Stimulated activated memory B cell treated with anti-CD40 and anti-IgM and Interleukin-4, amounts not matched to agents 10 μg/mL and 1 μg/mL and 100 μg/mL, for 72 hours (primary cell): ENCODE measurements around the gene PRRX2.
"Not testable (repeated sequence)": the region's sequence is repeated elsewhere in the genome, so short reads cannot be mapped to it uniquely, and the experiment has no call there.

ENCODE experiments used
- ATAC-seq: fragments of 150-1000 bp; cut with Tn5 transposase; 2 replicates; pipeline ENCODE4 v1.10.0; 2021
- H3K27ac Mint-ChIP-seq: one replicate; pipeline ENCODE4 v1.8.0; 2022; ENCODE audit warnings: mild to moderate bottlenecking, mixed read lengths
- H3K27me3 Mint-ChIP-seq: one replicate; pipeline ENCODE4 v1.8.0; 2022; ENCODE audit warnings: mixed read lengths
- H3K36me3 Mint-ChIP-seq: one replicate; pipeline ENCODE4 v1.8.0; 2022; ENCODE audit warnings: mixed read lengths
- H3K4me1 Mint-ChIP-seq: one replicate; pipeline ENCODE4 v1.8.0; 2022; ENCODE audit warnings: mixed read lengths
- H3K4me3 Mint-ChIP-seq: one replicate; pipeline ENCODE4 v1.8.0; 2022; ENCODE audit warnings: mild to moderate bottlenecking, moderate library complexity, mixed read lengths
- H3K9me3 Mint-ChIP-seq: one replicate; pipeline ENCODE4 v1.8.0; 2022; ENCODE audit warnings: mixed read lengths

The PRRX2 gene

DNA sequence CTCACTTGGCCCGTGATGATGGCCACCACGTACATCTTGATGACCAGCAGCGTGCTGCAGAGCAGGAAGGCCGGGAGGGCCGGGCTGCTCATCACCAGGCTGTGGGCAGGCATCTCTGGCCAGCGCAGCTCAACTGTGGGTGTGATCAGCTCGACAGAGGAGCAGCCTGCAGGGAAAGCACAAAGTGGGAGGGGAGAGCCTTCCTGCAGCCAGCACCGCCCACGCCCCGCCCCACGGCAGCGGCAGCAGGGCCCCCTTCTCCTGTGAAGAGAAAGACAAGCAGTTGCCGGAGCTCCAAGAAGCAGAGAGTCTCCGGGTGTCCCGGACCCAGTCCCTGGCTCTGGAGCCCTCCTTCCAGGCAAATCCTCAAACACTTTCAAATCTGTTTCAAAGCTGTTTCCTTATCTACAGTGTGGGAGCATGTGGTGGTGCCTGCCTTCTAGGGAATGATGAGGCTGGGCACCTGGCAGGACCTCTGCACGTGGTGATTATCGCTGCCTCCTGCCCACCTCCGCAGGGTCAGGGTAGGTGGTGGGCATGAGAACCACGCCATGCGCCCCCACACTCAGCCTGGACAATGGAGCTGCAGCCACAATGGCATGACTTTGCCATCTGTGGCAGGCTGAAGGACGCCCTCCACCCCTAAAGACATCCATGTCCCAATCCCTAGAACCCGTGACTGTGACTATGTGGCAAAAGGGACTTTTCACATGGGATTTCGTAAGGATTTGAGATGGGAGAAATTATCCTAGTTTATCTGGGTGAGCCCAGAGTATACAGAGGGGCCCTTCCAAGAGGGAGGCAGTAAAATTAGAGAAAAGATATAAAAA is 87.7 kb downstream of the PRRX2 start, which contains the start of gene PTGES:
Gene PTGES (minus strand): TSS at position 143 of the 830 bp plus-strand sequence. CDS start 30 bp downstream, at position 113.
- Mint-ChIP-seq H3K4me3 (no peak within 1 kb of the TSS), H3K4me1 (peaks cover 21% of the 10 kb centered on the region), H3K27me3 (peaks cover 48% of the 10 kb centered on the region), H3K27ac (no peak within 1 kb of the TSS), H3K9me3 (no peaks in the 10 kb centered on the region), H3K36me3 (no peaks in the 10 kb centered on the region)
- ATAC-seq: peak; percentile 47

DNA sequence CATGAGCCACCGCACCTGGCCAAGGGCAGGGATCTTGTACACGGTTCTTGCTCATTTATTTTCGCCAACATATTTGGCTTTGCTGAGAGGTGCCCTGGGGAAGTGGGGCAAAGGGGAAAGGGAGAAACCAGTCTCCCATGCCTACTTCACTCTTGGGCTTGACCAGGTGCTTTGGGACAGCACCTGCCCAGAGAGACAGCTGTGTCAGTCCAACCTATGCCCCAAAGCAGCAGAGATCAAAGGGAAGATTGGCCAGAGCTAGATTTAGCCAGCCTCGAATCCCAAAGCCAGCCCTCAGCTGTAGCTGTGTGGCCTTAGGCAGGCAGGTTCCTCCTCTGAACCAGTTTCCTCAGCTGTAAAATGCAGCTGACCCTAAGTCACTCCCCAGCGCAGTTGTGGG is 89.7 kb downstream of the PRRX2 start:
- Mint-ChIP-seq H3K4me3 (no peak overlapping the region), H3K36me3 (no peaks in the 10 kb centered on the region), H3K9me3 (no peaks in the 10 kb centered on the region), H3K4me1 (peaks cover 23% of the 10 kb centered on the region), H3K27me3 (peaks cover 65% of the 10 kb centered on the region), H3K27ac (no peak overlapping the region)
- no peak for ATAC-seq

DNA sequence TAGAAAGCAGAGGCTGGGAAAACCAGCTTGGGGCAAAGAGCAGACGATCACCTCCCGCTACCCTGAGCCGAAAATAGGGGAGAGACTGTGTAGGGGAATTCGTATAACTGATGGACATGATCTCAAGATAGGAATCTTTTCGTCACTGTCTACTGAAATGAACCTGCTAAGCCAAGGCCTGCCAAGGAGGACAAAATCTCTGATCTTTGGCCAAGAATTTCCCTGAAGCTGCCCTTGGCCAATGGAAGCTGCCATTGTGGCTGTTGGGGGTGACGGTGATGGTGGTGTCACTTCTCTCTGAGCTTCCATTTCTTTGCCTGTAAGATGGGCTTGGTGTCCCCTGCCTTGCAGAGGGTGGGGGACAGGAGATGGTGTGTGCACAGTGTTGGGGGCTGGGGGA is 90.7 kb downstream of the PRRX2 start:
- ATAC-seq: no peak
- H3K27me3 Mint-ChIP-seq: peaks cover 71% of the 10 kb centered on the region
- no peak overlapping the region for H3K4me3 Mint-ChIP-seq
- H3K36me3 Mint-ChIP-seq: no peaks in the 10 kb centered on the region
- H3K27ac Mint-ChIP-seq: no peak overlapping the region
- no peaks in the 10 kb centered on the region for H3K9me3 Mint-ChIP-seq
- peaks cover 23% of the 10 kb centered on the region for H3K4me1 Mint-ChIP-seq

DNA sequence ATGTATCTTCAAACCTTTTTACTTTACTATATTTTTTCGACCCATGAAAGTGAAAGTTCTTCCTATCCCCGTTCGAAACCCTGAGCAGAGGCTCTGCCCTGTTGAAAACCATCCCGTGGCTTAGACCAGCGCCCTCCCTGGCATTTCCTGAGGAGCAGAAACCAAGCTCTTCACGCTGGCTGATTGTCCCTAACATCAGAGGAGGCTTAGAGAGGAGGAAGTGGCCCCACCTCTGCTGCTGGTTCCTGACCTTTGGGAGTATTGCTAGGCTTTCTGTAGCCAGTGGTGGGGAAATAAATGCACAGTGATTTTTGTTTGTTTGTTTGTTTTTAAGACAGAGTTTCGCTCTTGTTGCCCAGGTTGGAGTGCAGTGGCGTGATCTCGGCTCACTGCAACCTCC is 91.6 kb downstream of the PRRX2 start:
- Mint-ChIP-seq H3K36me3 (no peaks in the 10 kb centered on the region), H3K4me3 (peak overlapping the region; percentile 50), H3K4me1 (peaks cover 23% of the 10 kb centered on the region), H3K27me3 (peaks cover 77% of the 10 kb centered on the region), H3K9me3 (no peaks in the 10 kb centered on the region), H3K27ac (peak overlapping the region; percentile 2)
- ATAC-seq: peak; percentile 67

DNA sequence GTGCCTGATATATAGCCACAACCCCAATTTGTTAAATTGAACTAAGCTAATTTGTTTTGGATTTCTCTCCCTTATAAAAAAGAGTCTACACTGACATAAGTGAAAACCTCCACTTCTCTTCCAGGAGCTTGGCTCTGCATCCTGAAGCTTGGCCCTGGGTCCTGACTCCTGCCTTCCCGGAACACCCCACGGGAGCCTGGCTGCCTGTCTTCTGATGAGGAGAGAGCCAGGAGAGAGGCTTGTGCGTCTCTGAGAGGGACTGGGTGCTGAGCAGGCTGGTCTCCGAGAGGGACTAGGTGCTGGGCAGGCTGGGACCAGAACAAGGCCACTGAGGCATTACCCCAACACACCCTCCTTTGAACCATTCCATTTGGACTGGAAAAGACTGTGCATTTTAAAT is 93.9 kb downstream of the PRRX2 start:
- peaks cover 13% of the 10 kb centered on the region for H3K4me1 Mint-ChIP-seq

DNA sequence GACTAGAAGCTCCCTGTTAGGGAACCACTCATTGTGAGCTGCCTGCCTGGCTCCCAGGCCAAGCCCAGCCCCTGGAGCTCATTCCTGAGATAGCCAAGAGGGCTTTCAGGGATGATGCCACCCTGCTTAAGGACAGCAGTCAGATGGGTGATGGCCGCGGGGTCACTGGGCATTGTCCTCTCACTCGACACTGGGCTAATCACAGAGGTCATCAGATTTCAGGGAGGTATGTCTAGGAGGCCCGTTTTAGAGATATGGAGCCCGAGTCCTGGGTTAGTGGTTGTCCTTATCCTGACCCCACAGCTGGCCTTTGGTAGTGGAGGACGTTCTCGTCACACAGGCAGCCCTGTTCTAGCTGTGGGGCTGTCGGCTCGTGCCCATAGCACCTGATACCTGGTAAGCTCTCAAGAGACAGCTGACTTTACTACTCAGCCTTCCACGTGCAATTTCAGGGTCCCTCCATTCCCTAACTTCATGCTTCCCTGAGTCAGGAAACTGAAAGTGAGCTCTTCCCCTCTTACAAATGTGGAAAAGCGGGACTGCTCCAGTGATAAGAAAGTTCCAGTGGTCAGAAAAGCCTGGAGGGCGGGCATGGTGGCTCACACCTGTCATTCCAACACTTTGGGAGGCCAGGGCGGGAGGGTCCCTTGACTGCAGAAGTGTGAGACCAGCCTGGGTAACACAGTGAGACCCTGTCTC is 94.5 kb downstream of the PRRX2 start:
- no peaks in the 10 kb centered on the region for H3K36me3 Mint-ChIP-seq
- peaks cover 13% of the 10 kb centered on the region for H3K4me1 Mint-ChIP-seq
- no peak overlapping the region for H3K27ac Mint-ChIP-seq
- no peak overlapping the region for H3K4me3 Mint-ChIP-seq
- no peak for ATAC-seq
- H3K27me3 Mint-ChIP-seq: peaks cover 55% of the 10 kb centered on the region
- H3K9me3 Mint-ChIP-seq: no peaks in the 10 kb centered on the region

More for the DNA sequence above, 93.9 kb downstream of the PRRX2 start:
- no peaks in the 10 kb centered on the region for H3K36me3 Mint-ChIP-seq
- no peaks in the 10 kb centered on the region for H3K9me3 Mint-ChIP-seq
- no peak overlapping the region for H3K4me3 Mint-ChIP-seq
- peaks cover 60% of the 10 kb centered on the region for H3K27me3 Mint-ChIP-seq
- no peak overlapping the region for H3K27ac Mint-ChIP-seq
- no peak for ATAC-seq

DNA sequence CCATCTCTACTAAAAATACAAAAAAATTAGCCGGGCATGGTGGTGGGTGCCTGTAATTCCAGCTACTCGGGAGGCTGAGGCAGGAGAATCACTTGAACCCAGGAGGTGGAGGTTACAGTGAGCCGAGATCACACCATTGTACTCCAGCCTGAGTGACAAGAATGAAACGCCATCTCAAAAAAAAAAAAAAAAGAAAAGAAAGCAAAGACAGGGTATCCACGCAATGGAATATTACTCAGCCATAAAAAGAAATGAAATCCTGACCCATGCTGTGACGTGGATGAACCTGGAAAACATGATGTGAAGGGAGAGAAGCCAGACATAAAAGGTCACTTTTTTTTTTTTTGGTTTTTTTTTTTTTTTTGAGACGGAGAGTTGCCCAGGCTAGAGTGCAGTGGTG is 95.3 kb downstream of the PRRX2 start:
- not testable (repeated sequence) for H3K4me3 Mint-ChIP-seq, ATAC-seq, H3K36me3 Mint-ChIP-seq, H3K9me3 Mint-ChIP-seq, H3K27ac Mint-ChIP-seq
- Mint-ChIP-seq H3K27me3 (peaks cover 46% of the 10 kb centered on the region), H3K4me1 (peaks cover 13% of the 10 kb centered on the region)

DNA sequence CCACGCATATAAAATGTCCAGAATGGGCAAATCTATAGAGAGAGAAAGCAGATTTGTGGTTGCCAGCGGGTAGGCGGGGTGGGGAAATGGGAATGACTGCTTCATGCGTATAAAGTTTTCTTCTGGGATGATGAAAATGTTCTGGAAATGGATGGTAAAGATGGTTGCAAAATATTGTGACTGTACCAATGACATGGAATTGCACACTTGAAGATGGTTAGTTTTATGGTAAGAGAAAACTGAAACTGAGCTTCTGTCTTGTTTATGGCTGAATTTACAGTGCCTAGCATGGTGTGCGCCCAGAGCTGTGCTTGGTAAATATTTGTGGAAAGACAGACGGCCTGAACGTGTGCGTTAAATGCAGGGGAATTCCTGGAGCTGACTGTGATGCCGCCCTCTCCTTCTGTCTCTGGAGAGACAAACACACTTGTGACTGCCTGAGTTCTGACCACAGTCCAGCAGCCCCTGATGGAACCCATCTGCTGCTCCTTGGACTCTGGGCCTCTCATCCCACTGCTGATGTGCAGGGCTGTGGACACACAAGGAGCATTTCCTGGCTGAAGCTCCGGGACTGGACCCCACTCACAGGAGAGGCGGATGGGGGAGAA is 96.0 kb downstream of the PRRX2 start:
- Mint-ChIP-seq H3K27me3 (peaks cover 42% of the 10 kb centered on the region), H3K4me1 (peaks cover 13% of the 10 kb centered on the region), H3K9me3 (no peaks in the 10 kb centered on the region), H3K4me3 (no peak overlapping the region), H3K27ac (no peak overlapping the region), H3K36me3 (no peaks in the 10 kb centered on the region)
- ATAC-seq: no peak

DNA sequence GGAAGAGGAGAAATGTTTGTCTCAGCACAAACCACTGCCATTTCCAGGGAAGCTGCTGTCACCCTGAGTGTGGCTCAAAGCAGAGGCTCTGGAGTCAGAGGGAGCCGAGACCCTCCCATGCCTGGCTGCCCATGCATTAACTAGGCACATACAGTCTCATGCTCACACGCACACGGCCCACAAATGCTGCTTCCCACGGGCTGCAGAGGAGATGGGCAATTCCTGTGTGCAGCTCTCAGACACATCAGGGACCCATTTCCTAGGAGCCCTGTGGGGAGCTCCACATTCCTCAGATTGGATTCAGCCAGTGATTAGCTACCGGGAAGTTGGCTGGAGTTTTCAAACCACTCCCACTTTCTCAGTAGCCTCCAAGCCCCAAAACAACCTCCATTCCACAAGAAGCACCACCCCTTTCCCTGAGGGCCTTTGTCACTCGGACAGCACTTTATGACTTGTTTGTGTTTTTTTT is 96.5 kb downstream of the PRRX2 start:
- H3K4me3 Mint-ChIP-seq: no peak overlapping the region
- H3K27ac Mint-ChIP-seq: no peak overlapping the region
- ATAC-seq: no peak

DNA sequence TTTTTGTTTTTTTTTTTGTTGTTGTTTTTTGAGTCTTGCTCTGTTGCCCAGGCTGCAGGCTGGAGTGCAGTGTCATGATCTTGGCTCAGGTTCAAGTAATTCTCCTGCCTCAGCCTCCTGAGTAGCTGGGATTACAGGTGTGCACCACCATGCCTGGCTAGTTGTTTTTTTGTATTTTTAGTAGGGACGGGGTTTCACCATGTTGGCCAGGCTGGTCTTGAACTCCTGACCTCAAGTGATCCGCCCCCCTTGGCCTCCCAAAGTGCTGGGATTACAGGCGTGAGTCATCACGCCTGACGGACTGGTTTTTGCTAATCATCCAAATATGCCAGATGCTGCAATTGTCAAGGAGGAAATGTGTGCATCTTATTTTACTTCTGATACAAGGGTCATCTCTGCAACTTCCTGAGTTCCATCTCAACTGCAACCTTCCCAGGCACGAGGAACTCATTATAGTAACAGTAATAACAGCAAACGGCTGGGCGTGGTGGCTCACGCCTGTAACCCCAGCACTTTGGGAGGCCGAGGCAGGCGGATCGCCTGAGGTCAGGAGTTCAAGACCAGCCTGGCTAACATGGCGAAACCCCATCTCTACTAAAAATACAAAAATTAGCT is 97.0 kb downstream of the PRRX2 start:
- not testable (repeated sequence) for H3K27ac Mint-ChIP-seq, H3K9me3 Mint-ChIP-seq, ATAC-seq, H3K4me3 Mint-ChIP-seq, H3K4me1 Mint-ChIP-seq, H3K36me3 Mint-ChIP-seq
- H3K27me3 Mint-ChIP-seq: peaks cover 44% of the 10 kb centered on the region

More for the DNA sequence above, 96.5 kb downstream of the PRRX2 start:
- H3K27me3 Mint-ChIP-seq: peaks cover 42% of the 10 kb centered on the region
- H3K9me3 Mint-ChIP-seq: no peaks in the 10 kb centered on the region
- H3K4me1 Mint-ChIP-seq: peaks cover 10% of the 10 kb centered on the region
- H3K36me3 Mint-ChIP-seq: no peaks in the 10 kb centered on the region

DNA sequence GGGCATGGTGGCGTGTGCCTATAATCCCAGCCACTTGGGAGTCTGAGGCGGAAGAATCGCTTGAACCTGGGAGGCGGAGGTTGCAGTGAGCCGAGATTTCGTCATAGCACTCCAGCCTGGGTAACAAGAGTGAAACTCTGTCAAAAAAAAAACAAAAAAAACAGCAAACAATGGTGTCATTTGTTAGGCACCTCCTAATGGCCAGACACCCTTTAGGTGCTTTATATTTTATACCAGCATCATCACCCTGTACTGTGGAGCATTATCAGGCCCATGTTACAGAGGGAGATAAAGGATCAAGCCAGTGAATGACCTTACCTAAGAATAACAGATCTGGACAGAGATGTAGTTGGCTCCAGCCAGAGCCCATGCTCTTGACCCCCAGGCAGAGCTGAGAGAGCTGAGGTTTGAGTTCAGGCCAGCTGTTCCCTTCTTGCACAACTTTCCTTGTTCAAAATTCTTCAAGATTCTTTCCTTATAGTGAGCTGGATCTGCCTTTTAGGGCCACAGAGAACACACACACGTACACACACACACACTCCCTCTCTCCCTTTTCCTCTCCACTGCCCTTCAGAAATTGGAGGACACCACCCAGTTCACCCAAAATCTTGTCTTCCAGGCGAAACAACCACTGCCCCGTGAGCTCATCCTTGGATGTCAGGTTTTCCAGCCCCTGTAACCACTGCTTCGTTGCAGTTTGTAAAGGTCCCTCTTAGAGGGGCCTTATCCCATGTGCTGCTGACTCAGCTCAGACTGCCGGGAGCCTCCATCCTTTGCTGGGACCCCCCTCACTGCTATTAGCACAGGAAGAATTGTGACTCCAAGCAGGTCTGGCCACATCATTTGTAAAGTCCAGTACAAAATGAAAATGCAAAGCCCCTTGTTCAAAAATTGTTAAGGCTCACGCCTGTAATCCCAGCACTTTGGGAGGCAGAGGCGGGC is 97.8 kb downstream of the PRRX2 start:
- Mint-ChIP-seq H3K4me1 (peaks cover under 1% of the 10 kb centered on the region), H3K27me3 (peaks cover 46% of the 10 kb centered on the region)

DNA sequence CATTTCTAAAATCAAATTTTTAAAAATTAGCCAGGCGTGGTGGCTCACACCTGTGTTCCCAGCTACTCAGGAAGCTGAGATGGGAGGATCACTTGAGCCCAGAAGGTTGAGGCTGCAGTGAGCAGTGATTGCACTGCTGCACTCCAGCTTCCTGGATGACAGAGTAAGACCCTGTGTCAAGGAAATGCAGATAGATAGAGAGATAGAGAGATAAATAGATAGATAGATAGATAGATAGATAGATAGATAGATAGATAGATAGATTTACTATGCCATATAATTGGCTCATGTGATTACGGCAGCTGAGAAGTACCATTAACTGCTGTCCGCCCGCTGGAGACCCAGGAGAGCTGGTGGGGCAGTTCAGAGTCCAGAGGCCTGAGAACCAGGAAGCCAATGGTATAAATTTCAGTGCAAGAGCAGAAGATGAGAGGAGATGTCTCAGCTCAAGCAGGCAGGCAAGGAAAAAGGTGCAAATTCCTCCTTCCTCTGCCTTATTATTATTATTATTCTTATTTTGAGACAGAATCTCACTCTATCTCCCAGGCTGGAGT is 100.4 kb downstream of the PRRX2 start:
- Mint-ChIP-seq H3K36me3 (no peaks in the 10 kb centered on the region), H3K27ac (no peak overlapping the region), H3K4me1 (no peaks in the 10 kb centered on the region), H3K9me3 (no peaks in the 10 kb centered on the region), H3K27me3 (peaks cover 38% of the 10 kb centered on the region), H3K4me3 (no peak overlapping the region)
- ATAC-seq: no peak

More for the DNA sequence above, 97.8 kb downstream of the PRRX2 start:
- Mint-ChIP-seq H3K27ac (no peak overlapping the region), H3K9me3 (no peaks in the 10 kb centered on the region), H3K36me3 (no peaks in the 10 kb centered on the region), H3K4me3 (no peak overlapping the region)
- no peak for ATAC-seq

DNA sequence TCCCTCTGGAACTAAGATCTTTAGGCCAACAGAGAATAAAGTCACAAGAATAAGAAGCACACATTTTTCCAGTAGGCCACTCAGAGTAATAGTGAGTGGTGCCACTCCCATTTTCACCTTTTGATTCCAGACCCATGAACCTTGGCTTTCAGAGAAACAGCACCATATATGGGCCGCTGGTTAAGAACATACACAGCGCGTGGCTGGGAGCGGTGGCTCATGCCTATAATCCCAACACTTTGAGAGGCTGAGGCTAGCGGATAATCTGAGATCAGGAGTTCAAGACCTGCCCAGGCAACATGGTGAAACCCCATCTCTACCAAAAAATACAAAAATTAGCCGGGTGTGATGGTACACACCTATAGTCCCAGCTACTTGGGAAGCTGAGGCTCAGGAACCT is 103.0 kb downstream of the PRRX2 start:
- H3K27ac Mint-ChIP-seq: no peak overlapping the region
- no peaks in the 10 kb centered on the region for H3K9me3 Mint-ChIP-seq
- H3K27me3 Mint-ChIP-seq: peaks cover 25% of the 10 kb centered on the region
- H3K4me1 Mint-ChIP-seq: no peaks in the 10 kb centered on the region
- H3K4me3 Mint-ChIP-seq: no peak overlapping the region
- no peaks in the 10 kb centered on the region for H3K36me3 Mint-ChIP-seq
- no peak for ATAC-seq

DNA sequence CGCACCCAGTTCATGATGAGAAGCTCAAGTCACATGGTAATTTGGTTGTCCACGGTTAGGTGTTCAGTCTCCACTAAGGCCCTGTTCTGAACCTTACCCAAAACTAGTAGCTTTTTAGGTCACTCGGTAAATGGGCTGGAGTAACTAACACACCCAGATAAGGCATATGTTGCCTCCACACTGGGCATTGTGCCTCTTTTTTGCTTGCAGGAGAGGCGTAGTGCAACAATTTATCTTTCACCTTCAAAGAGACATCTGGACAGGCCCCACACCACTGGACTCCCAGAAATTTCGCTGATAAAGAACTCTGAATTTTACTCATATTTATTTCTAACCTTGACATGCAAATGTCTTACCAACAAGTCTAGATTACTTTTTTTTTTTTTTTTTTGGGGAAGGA is 104.2 kb downstream of the PRRX2 start:
- no peaks in the 10 kb centered on the region for H3K9me3 Mint-ChIP-seq
- no peak overlapping the region for H3K27ac Mint-ChIP-seq
- H3K4me1 Mint-ChIP-seq: no peaks in the 10 kb centered on the region
- ATAC-seq: no peak
- peaks cover 37% of the 10 kb centered on the region for H3K27me3 Mint-ChIP-seq
- no peak overlapping the region for H3K4me3 Mint-ChIP-seq
- H3K36me3 Mint-ChIP-seq: no peaks in the 10 kb centered on the region
